AG09319 (cell line): ENCODE data around the gene COG4.
"Not testable (repeated sequence)": the region's sequence is repeated elsewhere in the genome, so short reads cannot be mapped to it uniquely, and the experiment has no call there.

Source experiments
- DNase-seq: peaks from one replicate; pipeline ENCODE4 v3.0.0-alpha.2; 2010; ENCODE audit warnings: low read depth; ENCODE audit errors: extremely low read depth
- TF ChIP-seq, protein P1 (sequence below): IDR thresholded peaks from 2 replicates; pipeline ENCODE4 v1.5.1; 2011; ENCODE audit warnings: low read depth, mild to moderate bottlenecking, inconsistent platforms, low read length, moderate library complexity

Gene COG4

DNA sequence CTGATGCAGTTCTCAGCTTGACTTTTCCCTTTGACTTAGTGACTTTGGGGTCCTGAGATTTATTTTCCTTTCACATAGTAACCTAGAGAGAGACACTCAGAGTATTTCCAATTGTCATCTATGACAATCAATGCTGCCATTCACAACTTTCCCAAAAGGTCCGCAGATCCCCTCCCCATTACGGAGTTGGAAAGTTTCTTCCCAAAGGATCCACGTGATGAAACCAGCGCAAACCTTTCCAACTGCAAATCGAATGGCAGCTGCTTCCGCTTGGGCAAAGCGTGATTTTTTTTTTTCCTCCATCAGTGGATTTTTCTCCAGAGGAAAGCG, 69.5 kb downstream of the COG4 start:
- TF ChIP-seq, protein P1, sequence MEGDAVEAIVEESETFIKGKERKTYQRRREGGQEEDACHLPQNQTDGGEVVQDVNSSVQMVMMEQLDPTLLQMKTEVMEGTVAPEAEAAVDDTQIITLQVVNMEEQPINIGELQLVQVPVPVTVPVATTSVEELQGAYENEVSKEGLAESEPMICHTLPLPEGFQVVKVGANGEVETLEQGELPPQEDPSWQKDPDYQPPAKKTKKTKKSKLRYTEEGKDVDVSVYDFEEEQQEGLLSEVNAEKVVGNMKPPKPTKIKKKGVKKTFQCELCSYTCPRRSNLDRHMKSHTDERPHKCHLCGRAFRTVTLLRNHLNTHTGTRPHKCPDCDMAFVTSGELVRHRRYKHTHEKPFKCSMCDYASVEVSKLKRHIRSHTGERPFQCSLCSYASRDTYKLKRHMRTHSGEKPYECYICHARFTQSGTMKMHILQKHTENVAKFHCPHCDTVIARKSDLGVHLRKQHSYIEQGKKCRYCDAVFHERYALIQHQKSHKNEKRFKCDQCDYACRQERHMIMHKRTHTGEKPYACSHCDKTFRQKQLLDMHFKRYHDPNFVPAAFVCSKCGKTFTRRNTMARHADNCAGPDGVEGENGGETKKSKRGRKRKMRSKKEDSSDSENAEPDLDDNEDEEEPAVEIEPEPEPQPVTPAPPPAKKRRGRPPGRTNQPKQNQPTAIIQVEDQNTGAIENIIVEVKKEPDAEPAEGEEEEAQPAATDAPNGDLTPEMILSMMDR, result no peak
- no peak for DNase-seq

DNA sequence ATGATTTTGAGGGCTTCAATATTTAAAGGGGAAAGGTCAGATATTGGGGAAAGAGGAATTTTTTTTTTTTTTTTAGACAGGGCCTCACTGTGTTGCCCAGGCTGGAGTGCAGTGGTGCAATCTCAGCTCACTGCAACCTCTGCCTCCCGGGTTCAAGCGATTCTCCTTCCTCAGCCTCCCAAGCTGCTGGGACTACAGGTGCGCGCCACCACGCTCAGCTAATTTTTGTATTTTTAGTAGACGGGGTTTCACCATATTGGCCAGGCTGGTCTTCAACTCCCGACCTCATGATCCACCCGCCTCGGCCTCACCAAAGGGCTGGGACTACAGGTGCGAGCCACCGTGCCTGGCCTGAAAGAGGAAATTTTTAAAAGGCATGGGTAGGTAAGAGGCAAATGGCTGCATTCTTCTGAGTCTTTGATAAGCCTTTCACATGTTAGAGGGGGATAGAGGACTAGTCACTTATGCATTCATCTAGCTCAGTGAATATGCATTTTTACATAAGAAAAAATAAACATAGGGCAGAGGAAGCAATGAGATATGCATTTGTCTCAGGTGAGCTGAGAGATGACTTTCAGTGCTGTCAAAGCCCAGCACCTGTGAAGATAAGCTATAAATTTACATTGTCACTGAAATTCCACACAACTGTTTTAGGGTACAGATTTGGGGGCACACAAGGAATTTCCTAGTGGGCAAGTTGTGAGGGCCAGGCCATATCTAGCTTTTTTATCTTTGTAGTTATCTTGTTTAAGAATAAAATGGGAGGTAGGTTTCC, 70.0 kb downstream of the COG4 start:
- DNase-seq, result no peak
- TF ChIP-seq, protein P1, result no peak

DNA sequence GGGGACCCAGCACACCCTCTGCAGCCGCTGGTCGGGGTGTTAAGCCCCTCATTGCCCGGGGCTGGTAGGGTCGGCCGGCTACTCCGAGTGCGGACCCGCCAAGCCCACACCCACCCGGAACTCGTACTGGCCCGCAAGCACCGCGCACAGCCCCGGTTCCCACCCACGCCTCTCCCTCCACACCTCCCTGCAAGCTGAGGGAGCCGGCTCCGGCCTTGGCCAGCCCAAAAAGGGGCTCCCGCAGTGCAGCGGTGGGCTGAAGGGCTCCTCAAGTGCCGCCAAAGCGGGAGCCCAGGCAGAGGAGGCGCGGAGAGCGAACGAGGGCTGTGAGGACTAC, 72.4 kb downstream of the COG4 start:
- DNase-seq, result not testable (repeated sequence)

DNA sequence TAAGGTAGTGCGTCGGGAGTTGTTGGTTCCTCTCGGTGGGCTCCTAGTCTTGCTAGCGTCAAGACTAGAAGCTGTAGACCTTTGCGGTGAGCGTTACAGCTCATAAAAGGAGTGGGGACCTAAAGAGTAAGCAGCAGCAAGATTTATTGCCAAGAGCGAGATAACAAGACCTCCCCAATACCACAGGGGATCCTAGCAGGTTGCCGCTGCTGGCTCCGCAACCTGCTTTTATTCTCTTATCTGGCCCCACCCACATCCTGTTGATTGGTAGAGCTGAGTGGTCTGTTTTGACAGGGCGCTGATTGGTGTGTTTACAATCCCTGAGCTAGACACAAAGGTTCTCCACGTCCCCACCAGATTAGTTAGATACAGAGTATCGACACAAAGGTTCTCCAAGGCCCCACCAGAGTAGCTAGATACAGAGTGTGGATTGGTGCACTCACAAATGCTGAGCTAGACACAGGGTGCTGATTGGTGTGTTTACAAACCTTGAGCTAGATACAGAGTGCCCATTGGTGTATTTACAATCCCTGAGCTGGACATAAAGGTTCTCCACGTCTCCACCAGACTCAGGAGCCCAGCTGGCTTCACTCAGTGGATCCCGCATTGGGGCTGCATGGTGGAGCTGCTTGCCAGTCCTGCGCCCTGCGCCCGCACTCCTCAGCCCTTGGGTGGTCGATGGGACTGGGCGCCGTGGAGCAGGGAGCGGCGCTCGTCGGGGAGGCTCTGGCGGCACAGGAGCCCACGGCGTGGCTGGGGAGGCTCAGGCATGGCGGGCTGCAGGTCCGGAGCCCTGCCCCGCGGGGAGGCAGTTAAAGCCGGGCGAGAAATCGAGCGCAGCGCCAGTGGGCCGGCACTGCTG, 73.0 kb downstream of the COG4 start:
- not testable (repeated sequence) for DNase-seq

DNA sequence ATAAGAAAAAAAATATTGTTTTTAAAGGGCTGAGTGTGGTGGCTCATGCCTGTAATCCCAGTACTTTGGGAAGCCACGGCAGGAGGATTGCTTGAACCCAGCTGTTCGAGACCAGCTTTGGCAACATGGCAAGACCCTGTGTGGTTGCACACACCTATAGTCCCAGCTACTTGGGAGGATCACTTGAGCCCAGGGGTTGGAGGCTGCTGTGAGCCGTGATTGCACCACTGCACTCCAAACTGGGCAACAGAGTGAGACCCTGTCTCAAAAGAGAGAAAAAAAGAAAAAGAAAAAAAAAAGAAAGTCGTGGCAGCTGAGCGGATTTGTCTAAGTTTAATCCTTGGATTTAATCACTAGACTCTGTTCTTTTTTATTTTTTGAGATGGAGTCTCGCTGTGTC, 75.3 kb downstream of the COG4 start:
- TF ChIP-seq, protein P1, result no peak
- DNase-seq, result no peak

DNA sequence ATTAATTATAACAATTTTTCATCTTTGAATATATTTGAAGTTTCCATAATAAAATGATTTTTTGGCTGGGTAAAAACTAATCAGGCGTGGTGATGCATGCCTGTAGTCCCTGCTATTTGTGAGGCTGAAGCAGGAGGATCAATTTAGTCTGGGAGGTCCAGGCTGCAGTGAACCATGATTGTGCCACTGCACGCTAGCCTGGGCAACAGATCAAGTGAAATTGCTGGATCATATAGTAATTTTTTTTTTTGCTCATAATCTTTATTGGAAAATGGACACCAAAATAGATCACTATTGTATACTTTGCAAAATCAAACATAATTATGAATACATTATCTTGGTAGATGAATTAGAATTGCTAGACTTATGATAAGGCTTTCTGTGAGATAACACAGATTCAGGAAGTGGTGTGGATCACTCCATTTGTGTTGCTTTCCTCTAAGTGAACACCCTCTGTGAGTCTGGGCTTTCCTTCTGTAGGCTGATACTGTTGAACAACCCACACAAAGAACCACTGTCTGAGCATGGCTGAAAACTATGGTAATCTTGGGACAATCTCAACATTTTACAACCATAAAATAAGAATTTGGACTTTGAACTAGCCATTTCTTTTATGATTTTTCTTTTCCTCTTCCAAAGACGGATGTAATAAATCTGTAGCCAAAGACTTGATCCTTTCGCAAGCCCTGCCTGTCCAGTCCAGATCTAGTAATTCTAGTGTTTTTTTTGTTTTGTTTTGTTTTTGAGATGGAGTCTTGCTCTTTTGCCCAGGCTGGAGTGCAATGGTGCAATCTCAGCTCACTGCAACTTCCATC, 78.9 kb downstream of the COG4 start:
- no peak for DNase-seq
- TF ChIP-seq, protein P1, result no peak

DNA sequence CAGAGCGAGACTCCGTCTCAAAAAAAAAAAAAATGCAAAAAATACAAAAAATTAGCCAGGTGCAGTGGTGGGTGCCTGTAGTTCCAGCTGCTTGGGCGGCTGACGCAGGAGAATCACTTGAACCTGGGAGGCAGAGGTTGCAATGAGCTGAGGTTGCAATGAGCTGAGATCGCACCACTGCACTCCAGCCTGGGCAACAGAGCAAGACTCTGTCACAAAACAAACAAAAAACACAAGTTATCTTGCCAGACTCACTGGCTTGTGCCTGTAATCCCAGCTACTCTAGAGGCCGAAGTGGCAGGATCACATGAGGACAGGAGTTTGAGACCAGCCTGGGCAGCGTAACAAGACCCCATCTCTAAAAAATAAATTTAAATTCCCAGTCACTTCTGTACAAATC, 81.0 kb downstream of the COG4 start:
- TF ChIP-seq, protein P1, result no peak
- no peak for DNase-seq

DNA sequence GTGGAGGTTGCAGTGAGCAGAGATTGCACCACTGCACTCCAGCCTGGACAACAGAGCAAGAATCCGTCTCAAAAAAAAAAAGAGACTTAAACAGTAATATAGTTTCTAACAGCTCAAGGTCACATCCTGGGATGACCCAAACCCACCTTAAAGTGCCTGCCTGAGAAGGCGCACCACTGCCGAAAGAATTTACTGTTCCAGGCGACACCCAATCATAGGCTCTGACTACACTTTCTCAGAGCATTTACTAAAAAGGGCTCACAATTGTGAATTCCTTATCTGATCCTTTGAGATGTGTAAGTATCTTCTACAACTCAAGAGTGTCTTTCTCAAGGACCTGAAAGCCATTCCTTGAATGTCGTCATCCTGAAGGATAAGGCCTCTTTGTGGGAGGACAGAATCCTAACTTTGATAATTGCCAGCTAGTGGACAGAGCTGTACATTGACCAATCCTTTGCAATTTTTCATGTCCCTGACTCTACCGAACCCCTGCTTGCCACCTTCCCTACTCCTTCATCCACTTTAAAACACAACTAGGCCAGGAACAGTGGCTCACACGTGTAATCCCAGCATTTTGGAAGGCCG, 81.9 kb downstream of the COG4 start:
- TF ChIP-seq, protein P1, result no peak
- DNase-seq, result no peak
